Effector memory CD8-positive, alpha-beta T cell (primary cell): ENCODE results near the gene MYO9B.

Experiments
- ATAC-seq: fragments of 150-1000 bp; cut with Tn5 transposase; replicated peaks from 2 replicates; pipeline ENCODE4 v1.10.0; 2021; ENCODE audit warnings: mild to moderate bottlenecking, moderate library complexity
- DNase-seq, 3 experiments: peaks; one replicate each; pipeline ENCODE4 v3.0.0; 2021
- H3K27ac Mint-ChIP-seq, 2 donors: one replicate each; pipeline ENCODE4 v1.8.0; 2022; ENCODE audit warnings: mild to moderate bottlenecking in 2 of 2, mixed read lengths in 2 of 2, moderate library complexity in 2 of 2
- H3K27me3 Mint-ChIP-seq, 2 donors: one replicate each; pipeline ENCODE4 v1.8.0; 2022; ENCODE audit warnings: mixed read lengths in 2 of 2
- H3K36me3 Mint-ChIP-seq: one replicate; pipeline ENCODE4 v1.8.0; 2022; ENCODE audit warnings: mild to moderate bottlenecking, moderate library complexity, mixed read lengths; ENCODE audit not compliant: insufficient read depth
- H3K4me1 Mint-ChIP-seq, 2 donors: one replicate each; pipeline ENCODE4 v1.8.0; 2022; ENCODE audit warnings: low read depth in 2 of 2, mixed read lengths in 2 of 2
- H3K4me3 Mint-ChIP-seq, 2 donors: one replicate each; pipeline ENCODE4 v1.8.0; 2022; ENCODE audit warnings: mild to moderate bottlenecking in 2 of 2, mixed read lengths in 2 of 2, moderate library complexity in 2 of 2
- H3K9me3 Mint-ChIP-seq, 2 donors: one replicate each; pipeline ENCODE4 v1.8.0; 2022; ENCODE audit warnings: mixed read lengths in 2 of 2

Gene MYO9B

DNA sequence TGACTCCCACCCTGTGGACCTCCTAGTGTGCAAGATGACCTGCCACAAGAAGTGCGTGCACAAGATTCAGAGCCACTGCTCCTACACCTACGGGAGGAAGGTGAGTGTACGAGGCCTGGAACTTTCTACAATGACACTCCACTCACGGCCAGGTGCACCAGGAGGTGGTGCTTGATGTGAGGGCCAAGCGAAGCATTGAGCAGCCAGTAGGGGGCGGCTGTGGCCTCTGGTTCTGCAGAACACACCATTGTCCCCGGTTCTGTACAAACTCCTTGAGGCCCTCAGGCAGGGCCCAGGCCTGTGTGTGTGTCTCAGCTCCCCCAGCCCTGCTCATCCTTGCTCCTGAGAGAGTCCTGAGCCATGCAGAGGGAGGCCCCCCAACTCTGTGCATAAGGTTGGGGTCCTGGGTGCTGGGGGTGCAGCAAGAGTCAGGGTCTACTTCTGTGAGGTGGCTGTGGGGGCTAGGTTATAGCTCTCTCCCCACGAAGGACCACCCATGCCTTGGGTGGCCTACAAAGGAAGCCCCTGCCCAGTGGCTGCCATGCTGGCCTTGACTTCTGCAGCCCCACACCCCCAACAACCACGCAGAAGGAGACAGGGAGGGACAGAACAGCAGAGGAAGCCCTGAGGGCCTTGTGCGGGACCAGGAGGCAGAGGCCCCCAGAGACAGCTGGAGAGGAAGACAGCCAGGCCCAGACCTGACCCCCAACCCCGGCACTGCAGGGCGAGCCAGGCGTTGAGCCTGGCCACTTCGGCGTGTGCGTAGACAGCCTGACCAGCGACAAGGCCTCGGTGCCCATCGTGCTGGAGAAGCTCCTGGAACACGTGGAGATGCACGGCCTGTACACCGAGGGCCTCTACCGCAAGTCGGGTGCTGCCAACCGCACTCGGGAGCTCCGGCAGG, 129.9 kb downstream of the MYO9B start:
- peak; percentile 39 to 46 (median 42) for DNase-seq
- no peak overlapping the region for H3K27ac Mint-ChIP-seq
- no peaks in the 10 kb centered on the region for H3K9me3 Mint-ChIP-seq
- peaks cover 5 to 7% of the 10 kb centered on the region in 2 donors for H3K4me1 Mint-ChIP-seq
- no peaks in the 10 kb centered on the region for H3K27me3 Mint-ChIP-seq
- H3K4me3 Mint-ChIP-seq = no peak overlapping the region
- peaks cover 72% of the 10 kb centered on the region for H3K36me3 Mint-ChIP-seq
- ATAC-seq = peak; percentile 72

DNA sequence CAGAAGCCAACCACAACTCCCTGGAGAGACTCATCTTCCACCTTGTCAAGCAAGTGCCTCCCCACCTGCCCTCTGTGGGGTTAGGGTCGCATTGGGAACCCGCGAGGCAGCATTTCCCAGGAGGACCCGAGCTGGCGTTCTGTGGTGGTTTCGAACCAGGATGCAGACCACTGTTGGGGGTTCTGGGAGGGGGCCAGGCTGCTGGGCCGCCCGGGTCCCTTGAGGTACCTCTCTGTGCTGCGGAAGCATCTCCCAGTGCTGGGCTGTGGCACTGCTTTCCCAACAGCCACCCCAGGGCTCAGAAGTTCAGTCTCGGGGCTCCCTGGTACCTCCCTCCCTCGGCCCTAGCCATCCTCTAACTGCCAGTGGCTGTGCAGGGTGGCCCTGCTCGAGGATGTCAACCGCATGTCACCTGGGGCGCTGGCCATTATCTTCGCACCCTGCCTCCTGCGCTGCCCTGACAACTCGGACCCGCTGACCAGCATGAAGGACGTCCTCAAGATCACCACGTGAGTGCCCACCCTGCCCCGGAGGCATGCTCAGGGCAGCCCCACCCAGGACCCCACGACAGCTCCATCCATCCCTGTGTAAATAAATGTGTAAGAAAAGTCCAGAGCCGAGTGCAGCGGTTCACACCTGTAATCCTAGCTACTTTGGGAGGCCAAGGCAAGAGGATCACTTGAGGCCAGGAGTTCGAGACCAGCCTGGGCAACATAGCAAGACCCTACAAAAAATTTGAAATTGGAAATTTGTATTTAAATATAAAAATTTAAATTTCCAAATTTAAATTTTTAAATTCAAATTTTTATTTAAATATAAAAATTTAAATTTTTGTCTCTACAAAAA, 131.4 kb downstream of the MYO9B start:
- peak overlapping the region in 1 of 2 donors; percentile 30 for H3K27ac Mint-ChIP-seq
- DNase-seq = no peak
- H3K9me3 Mint-ChIP-seq = no peaks in the 10 kb centered on the region
- H3K36me3 Mint-ChIP-seq = peaks cover 69% of the 10 kb centered on the region
- no peak for ATAC-seq
- no peaks in the 10 kb centered on the region for H3K27me3 Mint-ChIP-seq
- H3K4me3 Mint-ChIP-seq = no peak overlapping the region
- peaks cover 5 to 6% of the 10 kb centered on the region in 2 donors for H3K4me1 Mint-ChIP-seq

DNA sequence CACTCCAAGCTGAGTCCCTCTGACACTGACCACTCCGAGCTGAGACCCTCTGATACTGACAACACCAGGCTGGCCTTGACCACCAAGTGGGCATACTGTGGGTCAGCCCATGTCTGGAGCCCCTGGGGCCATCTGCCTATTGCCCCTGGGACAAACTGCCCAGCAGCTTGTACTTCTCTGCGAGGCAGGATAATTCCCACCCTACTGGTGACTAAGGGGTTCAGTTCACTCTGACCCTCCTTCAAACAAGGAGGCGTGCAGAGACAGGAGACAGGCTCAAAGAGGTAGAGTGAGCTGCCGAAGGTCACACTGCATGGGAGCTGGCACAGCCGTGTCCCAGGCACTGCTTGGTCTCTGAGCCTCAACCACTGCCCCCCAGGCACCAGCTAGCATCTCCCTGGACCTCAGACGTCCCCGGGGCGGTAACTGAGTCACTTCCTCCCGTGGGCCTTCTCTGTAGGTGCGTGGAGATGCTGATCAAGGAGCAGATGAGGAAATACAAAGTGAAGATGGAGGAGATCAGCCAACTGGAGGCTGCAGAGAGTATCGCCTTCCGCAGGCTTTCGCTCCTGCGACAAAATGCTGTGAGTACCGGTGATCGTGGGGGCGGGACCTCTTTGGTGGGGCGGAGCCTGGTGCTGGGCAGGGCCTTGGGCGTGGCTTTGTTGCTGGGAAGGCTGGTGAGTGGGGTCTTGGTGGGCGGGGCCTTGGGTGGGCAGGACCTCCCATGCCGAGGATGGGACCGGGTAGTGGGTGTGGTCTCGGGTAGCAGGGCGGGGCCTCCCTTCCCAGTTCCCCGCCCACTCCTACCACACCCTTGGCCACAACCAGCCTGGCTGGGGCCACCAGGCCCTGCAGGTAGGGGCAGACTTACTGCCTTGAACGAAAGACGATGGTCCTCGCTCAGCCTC, 133.8 kb downstream of the MYO9B start:
- H3K4me1 Mint-ChIP-seq = peaks cover 5 to 6% of the 10 kb centered on the region in 2 donors
- no peaks in the 10 kb centered on the region for H3K27me3 Mint-ChIP-seq
- peak; percentile 18 for ATAC-seq
- no peak overlapping the region for H3K4me3 Mint-ChIP-seq
- no peak for DNase-seq
- peak overlapping the region; percentile 64 to 69 for H3K27ac Mint-ChIP-seq
- no peaks in the 10 kb centered on the region for H3K9me3 Mint-ChIP-seq
- H3K36me3 Mint-ChIP-seq = peaks cover 58% of the 10 kb centered on the region

DNA sequence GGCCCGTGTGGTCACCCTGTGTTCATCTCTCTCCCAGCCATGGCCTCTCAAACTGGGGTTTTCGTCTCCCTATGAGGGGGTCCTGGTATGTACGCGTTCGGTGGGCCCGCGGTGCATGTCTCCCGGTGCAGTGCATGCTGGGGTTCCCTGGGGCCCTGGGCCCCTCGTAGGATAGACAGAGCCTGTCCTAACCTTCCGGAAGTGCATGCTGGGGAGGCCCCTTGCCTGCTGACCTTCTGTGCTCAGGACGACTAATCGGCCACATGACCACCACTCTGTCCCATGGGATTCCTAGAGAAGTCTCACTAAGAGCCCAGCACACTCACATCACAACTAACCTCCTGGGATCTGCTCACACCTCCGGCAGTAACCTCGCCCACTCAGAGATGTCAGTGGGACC, 134.7 kb downstream of the MYO9B start:
- DNase-seq (no peak), ATAC-seq (no peak)
- peaks cover 55% of the 10 kb centered on the region for H3K36me3 Mint-ChIP-seq
- peaks cover 9 to 12% of the 10 kb centered on the region in 2 donors for H3K4me1 Mint-ChIP-seq
- peak overlapping the region in 1 of 2 donors; percentile 41 for H3K27ac Mint-ChIP-seq
- no peaks in the 10 kb centered on the region for H3K9me3 Mint-ChIP-seq
- no peaks in the 10 kb centered on the region for H3K27me3 Mint-ChIP-seq
- H3K4me3 Mint-ChIP-seq = no peak overlapping the region

DNA sequence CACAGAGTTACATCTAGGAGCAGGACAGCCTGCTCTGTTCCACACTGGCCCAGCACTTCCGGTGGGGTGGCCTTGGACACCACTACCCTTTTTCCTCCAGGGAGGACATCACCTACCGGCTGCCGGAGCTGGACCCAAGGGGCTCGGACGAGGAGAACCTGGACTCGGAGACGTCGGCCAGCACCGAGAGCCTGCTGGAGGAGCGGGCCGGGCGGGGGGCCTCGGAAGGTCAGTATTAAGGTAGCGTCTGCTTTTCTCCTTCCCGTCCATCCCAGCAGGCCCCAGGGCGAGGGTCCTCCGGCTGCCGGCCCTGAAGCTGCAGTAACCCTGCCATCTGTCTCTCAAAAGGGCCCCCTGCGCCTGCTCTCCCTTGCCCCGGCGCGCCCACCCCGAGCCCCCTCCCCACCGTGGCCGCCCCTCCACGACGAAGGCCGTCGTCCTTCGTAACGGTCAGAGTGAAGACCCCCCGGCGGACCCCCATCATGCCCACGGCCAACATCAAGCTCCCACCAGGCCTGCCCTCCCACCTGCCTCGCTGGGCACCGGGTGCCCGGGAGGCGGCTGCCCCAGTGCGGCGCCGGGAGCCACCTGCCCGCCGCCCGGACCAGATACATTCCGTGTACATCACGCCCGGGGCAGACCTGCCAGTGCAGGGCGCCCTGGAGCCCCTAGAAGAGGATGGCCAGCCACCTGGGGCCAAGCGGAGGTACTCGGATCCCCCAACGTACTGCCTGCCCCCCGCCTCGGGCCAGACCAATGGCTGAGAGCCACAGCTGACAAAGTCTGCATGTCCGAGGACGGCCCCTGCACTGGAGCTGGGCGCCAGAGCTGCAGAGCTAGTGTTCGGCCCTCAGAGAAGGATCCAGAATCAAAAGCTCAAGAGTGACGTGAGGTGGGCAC, 136.2 kb downstream of the MYO9B start:
- Mint-ChIP-seq H3K9me3 (no peaks in the 10 kb centered on the region), H3K4me3 (no peak overlapping the region), H3K27ac (no peak overlapping the region), H3K36me3 (peaks cover 55% of the 10 kb centered on the region), H3K27me3 (no peaks in the 10 kb centered on the region), H3K4me1 (peaks cover 9 to 16% of the 10 kb centered on the region in 2 donors)
- ATAC-seq (no peak), DNase-seq (no peak)

DNA sequence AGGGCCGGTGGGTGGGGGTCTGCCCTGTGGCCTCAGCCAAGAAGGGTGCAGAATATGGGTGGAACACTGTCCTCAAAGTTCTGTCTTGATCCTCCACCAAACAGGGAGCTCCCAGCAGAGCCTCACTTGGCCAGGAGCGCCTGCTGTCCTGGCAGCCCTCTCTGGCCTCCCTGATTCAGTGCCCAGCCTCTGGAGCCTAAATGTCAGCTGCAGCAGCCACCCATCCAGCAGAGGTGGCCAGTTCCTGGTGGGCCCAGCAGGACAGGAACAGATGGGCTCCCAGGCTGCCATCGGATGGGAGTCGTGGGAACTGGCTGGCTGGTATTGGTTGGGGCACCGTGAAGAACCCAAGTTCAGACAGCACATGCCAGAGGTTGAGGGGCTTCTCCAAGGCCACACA, 137.8 kb downstream of the MYO9B start:
- H3K4me1 Mint-ChIP-seq = peaks cover 9 to 17% of the 10 kb centered on the region in 2 donors
- no peaks in the 10 kb centered on the region for H3K27me3 Mint-ChIP-seq
- no peak overlapping the region for H3K4me3 Mint-ChIP-seq
- H3K36me3 Mint-ChIP-seq = peaks cover 65% of the 10 kb centered on the region
- DNase-seq (no peak), ATAC-seq (no peak)
- H3K9me3 Mint-ChIP-seq = no peaks in the 10 kb centered on the region
- H3K27ac Mint-ChIP-seq = no peak overlapping the region

DNA sequence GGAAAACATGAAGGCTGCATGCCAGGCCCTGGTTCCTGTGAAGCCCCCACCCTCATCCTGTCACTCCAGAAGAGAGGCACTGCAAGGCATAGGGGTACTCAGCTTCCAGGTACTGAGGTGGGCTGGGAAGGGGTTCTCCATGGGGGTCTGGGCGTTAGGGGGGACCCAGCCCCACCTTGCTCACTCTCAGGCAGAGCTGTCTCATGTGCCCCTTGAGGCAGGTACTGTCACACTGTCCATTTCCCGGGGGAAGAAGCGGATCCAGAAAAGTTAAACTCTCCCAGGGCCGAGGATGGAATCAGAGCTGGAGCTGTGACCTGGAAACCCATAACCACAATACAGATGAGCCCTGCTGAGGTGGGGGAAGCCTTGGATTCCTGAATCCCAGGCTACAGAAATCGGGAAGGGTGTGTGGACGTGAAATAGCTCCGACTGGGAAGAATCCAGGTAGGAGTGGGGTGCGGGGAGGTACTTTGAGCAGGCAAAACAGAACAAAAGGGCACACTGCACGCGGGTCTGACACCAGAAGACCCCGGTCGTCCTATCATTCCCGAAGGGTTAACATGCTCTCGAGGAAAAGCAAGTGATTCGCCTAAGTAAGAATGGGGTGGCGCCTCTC, 139.0 kb downstream of the MYO9B start:
- Mint-ChIP-seq H3K4me3 (peak overlapping the region; percentile 86 to 87), H3K27me3 (no peaks in the 10 kb centered on the region), H3K9me3 (no peaks in the 10 kb centered on the region), H3K27ac (peak overlapping the region; percentile 94 to 95), H3K4me1 (peaks cover 4 to 12% of the 10 kb centered on the region in 2 donors), H3K36me3 (peaks cover 58% of the 10 kb centered on the region)
- ATAC-seq (no peak), DNase-seq (no peak)

DNA sequence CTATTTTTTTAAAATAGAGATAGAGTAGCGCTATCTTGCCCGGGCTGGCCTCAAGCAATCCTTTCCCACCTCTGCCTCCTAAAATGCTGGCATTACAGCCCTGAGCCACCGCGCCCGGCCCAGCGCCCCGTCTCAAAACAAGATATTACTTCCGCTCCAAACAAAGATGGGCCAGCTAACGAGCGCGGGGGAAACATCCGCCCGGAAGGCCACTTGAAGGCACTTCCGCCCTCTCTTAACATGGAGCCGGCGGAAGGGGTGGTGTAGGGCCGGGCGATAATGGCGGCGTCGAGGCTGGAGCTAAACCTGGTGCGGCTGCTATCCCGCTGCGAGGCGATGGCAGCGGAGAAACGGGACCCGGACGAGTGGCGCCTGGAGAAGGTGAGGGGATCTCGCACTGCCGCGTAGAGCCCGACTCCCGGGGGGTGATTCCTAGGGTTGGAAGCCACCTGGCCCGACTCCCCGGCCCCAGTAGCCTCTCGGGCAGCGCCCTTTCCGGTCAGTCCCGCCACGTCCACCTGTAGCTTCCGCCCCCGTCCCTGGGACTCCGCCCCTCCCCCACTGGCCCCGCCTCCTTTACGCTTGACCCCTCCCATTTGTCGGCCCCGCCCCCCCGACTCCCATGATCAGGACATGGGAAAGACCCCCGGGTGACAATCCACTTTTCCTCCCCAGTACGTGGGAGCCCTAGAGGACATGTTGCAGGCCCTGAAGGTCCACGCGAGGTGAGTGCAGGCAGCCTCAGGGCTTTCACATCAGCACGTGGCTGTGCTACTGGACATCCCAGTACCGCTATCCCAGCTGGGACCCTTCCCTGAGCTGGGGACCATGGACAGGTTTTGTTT, 139.8 kb downstream of the MYO9B start, which contains the start of gene USE1:
Gene USE1 (plus strand): TSS at position 231 of the 845 bp plus-strand sequence. CDS start 49 bp downstream, at position 280.
- Mint-ChIP-seq H3K4me1 (peaks cover 4 to 12% of the 10 kb centered on the region in 2 donors), H3K27me3 (no peaks in the 10 kb centered on the region), H3K27ac (peak within 1 kb of the TSS; percentile 94 to 95), H3K9me3 (no peaks in the 10 kb centered on the region), H3K4me3 (peak within 1 kb of the TSS; percentile 86 to 87), H3K36me3 (peaks cover 56% of the 10 kb centered on the region)
- ATAC-seq (peak; percentile 99), DNase-seq (peak; percentile 82 to 83 (median 82))

DNA sequence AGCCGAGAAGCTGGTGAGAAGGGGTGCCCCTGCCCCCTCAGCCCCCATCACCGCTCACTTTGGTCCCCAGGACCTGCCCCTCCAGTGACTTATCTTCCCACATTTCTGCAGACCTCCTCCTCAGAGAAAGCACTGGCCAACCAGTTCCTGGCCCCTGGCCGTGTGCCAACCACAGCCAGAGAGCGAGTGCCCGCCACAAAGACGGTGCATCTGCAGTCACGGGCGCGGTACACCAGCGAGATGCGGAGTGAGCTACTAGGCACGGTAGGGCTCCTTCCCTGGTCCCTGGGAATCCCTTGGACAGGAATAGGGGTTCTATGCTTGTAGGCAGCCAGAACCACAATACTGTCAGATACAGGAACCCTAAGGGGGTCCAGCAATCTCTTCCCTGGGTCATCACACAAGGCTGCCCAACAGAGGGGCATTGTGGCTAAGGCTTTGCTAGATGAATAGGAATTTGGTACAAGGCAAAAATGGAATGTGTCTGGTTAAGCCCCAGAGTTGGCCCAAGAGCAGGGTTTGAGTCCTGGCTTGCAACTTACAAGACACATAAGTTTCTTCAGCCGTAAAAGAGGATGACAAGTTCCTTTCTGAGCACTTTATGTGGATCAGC, 140.6 kb downstream of the MYO9B start:
- H3K9me3 Mint-ChIP-seq = no peaks in the 10 kb centered on the region
- peak overlapping the region; percentile 94 to 95 for H3K27ac Mint-ChIP-seq

DNA sequence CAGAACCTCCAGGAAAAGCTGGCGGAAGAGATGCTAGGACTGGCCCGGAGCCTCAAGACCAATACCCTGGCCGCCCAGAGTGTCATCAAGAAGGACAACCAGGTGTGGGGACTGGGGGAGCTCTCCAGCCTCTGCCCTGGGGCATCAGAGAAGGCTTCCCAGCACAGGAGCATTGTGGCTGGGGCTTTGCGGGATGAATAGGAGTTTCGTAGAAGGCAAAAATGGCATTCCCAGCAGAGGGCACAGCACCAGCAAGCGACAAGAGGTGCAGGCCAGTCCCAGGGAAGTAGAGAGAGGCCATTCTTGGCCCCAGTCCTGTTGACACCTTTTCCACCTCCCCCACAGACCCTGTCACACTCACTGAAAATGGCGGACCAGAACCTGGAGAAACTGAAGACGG, 143.7 kb downstream of the MYO9B start:
- DNase-seq (no peak), ATAC-seq (no peak)
- Mint-ChIP-seq H3K27me3 (no peaks in the 10 kb centered on the region), H3K4me1 (peaks cover 4 to 11% of the 10 kb centered on the region in 2 donors), H3K4me3 (no peak overlapping the region), H3K27ac (no peak overlapping the region), H3K36me3 (peaks cover 32% of the 10 kb centered on the region), H3K9me3 (no peaks in the 10 kb centered on the region)

More for the DNA sequence above, 140.6 kb downstream of the MYO9B start:
- Mint-ChIP-seq H3K27me3 (no peaks in the 10 kb centered on the region), H3K4me1 (peaks cover 4 to 12% of the 10 kb centered on the region in 2 donors), H3K4me3 (peak overlapping the region; percentile 86 to 87), H3K36me3 (peaks cover 50% of the 10 kb centered on the region)
- DNase-seq = no peak
- no peak for ATAC-seq
